COLO829 (cell line): Measurements from ENCODE around the gene MOSMO.
"Not testable (repeated sequence)": the region's sequence is repeated elsewhere in the genome, so short reads cannot be mapped to it uniquely, and the experiment has no call there.

ENCODE experiments used
- DNase-seq: peaks from one replicate; pipeline ENCODE4 v3.0.0; 2012; ENCODE audit warnings: low spot score

The MOSMO gene

GRCh38 chr16:22093331-22093730 is 85.4 kb downstream of the MOSMO start:
- no peak for DNase-seq

DNA sequence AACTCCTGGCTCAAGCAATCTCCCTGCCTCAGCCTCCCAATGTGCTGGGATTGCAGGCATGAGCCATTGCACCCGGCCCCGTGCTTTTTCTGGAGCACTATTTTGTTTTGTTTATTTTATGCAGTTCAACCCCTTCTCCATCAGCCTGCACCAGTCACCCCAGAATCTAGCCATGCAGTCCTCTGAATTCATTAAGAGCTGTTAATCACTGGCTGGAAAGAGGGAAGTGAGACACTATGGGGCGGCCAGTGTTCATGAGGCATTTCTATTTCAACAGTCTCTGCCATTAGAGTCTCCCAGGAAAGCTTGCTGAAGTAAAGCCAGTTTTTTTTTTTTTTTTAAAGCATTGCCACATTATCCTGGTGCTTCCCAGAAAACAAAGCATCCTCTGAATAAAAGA is 86.1 kb downstream of the MOSMO start:
- DNase-seq: no peak

GRCh38 chr16:22098405-22099255 is 90.7 kb downstream of the MOSMO start:
- DNase-seq: peak; percentile 82

DNA sequence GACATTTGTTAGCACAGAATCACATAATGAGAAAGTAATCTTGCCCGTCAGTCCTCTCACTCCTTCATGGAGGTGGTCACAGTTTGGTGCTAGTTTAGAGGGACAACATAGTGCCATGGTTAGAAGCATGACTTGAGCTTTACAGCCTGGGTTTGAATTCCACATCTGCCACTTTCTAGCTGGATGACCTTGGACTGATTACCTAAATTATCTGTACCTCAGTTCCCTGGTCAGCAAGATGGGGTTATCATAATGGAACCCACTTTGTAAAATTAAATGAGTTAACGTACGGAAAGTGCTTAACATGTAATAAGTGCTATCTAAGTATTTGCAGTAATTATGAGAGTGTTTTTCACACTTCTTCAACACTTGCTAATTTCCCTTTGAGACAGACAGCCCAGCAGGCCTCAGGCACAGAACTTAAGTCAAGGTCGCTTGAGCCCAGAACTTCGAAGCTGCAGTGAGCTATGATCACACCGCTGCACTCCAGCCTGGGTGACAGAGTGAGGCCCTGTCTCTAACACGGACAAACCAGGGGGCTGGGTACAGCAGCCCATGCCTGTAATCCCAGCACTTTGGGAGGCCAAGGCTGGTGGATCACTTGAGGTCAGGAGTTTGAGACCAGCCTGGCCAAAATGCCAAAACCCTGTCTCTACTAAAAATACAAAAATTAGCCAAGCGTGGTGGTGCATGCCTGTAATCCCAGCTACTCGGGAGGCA is 91.5 kb downstream of the MOSMO start:
- no peak for DNase-seq

DNA sequence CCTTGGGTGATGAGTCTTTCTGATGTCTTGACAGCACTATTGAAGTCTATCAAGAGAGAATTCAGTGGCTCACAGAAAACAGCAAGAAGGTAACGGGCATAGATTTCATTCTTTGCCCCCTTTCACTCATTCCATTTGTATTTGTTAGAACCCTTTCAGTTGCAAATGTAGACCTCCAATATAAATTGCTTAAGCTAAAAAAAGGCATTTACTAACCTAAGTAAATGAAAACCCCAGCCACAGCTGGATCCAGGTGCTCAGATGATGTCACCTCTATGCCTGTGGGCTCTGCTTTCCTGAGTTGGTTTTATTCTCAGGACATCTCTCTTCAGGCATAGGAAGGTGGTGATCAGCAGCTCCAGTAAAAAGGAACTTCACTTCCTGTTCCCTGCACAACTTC is 95.5 kb downstream of the MOSMO start:
- DNase-seq: no peak

GRCh38 chr16:22109258-22109898 is 101.5 kb downstream of the MOSMO start:
- DNase-seq: no peak

DNA sequence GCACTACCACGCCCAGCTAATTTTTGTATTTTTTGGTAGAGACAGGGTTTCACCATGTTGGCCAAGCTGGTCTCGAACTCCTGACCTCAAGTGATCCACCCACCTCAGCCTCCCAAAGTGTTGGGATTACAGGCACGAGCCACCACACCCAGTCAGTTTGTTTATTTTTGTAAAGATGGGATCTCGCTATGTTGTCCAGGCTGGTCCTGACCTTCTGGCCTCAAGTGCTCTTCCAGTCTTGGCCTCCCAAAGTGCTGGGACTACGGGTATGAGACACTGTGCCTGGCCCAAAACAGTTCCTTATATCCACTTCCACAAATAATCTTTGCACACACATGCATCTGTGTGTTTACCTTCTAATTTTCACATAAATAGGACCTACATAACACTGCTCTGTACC is 103.7 kb downstream of the MOSMO start:
- not testable (repeated sequence) for DNase-seq

GRCh38 chr16:22116095-22116700 is 108.3 kb downstream of the MOSMO start:
- no peak for DNase-seq

GRCh38 chr16:22117609-22118008 is 109.7 kb downstream of the MOSMO start:
- DNase-seq: no peak

GRCh38 chr16:22120440-22120839 is 112.5 kb downstream of the MOSMO start:
- no peak for DNase-seq

DNA sequence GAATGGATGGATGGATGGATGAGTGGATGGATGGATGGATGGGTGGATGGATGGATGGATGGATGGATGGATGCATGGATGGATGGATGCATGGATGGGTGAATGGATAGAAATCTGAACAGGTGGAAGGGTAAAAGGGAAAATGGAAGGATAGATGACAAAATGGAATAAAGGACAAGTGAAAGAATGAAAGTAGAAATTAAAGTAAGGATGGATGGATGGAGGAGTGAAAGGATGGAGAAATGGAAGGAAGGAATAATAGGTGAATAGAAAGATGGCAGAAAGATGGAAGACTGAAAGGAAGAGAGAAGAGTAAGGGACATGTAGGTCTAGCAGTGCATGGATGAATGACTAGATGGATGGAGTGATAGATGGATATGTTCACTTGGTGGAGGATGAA is 114.3 kb downstream of the MOSMO start:
- no peak for DNase-seq

- DNase-seq: peak; percentile 39
Observed at GRCh38 chr16:22123146-22123545, 115.2 kb downstream of the MOSMO start.

- no peak for DNase-seq
Observed at GRCh38 chr16:22123759-22124490, 116.0 kb downstream of the MOSMO start.

DNA sequence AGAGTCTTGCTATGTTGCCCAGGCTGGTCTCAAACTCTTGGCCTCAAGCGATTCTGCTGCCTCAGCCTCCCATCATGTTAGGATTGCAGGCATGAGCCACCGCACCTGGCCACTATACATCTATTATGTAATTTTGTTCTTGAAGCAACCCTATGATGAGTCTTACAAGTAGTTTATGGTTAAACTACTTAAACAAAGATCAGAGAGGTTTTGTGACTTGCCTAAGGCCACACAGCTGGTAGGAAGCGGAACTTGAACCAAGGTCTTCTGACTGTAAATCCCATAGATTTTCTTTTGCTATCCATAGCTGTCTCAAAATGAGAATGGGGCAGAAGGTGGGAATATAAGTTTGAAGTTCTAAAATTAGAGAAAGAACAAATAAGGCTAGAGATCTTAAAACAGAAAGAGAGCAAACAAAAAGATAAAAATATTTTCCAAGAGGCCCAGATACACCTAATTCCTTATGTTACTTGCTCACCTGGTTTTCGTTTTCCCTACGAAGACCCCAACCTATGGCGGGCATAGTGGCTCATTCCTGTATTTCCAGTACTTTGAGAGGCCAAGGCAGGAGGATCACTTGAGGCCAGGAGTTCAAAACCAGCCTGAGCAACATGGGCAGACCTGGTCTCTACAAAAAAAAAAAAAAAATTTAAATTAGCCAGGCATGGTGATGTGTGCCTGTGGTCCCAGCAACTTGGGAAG is 116.8 kb downstream of the MOSMO start:
- DNase-seq: no peak

GRCh38 chr16:22126037-22126558 is 118.2 kb downstream of the MOSMO start:
- no peak for DNase-seq

DNA sequence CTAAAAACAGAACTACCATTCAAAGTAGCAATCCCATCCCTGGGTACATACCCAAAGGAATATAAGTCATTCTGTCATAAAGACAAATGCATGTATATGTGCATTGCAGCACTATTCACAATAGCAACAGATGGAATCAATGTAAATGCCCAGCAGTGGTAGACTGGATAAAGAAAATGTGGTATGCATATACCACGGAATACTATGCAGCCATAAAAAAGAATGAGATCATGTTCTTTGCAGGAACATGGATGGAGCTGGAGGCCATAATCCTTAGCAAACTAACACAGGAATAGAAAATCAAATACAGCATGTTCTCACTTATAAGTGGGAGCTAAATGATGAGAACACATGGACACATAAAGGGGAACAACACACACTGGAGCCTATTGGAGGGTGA is 120.6 kb downstream of the MOSMO start:
- DNase-seq: not testable (repeated sequence)

GRCh38 chr16:22130528-22130927 is 122.6 kb downstream of the MOSMO start:
- DNase-seq: no peak

GRCh38 chr16:22132801-22133200 is 124.9 kb downstream of the MOSMO start:
- no peak for DNase-seq
